SU-DHL-6 (cell line): ENCODE data around the gene TNN.

Source experiments
- H2AFZ ChIP-seq: fragments of 200-600 bp; sonication (generic); 2 replicates; pipeline ENCODE4 v1.6.1; 2014; ENCODE audit warnings: low read depth, mild to moderate bottlenecking, moderate library complexity, mixed read lengths, antibody characterized with exemption, low read length; ENCODE audit not compliant: severe bottlenecking
- H3F3A ChIP-seq: fragments of 200-600 bp; shearing (Covaris generic); 2 replicates; pipeline ENCODE4 v1.6.0; 2016; ENCODE audit warnings: antibody characterized with exemption, mild to moderate bottlenecking; ENCODE audit not compliant: insufficient read depth
- H3K27ac ChIP-seq: fragments of 200-600 bp; sonication (generic); 2 replicates; pipeline ENCODE4 v1.5.1; 2016; ENCODE audit warnings: low read depth, mild to moderate bottlenecking, low read length, moderate library complexity, mixed read lengths
- H3K27me3 ChIP-seq: fragments of 200-600 bp; sonication (generic), shearing (Covaris generic); 2 replicates; pipeline ENCODE4 v1.6.0; 2014; ENCODE audit warnings: mild to moderate bottlenecking, low read length
- H3K36me3 ChIP-seq: fragments of 200-600 bp; sonication (generic); 2 replicates; pipeline ENCODE4 v1.6.1; 2014; ENCODE audit warnings: mild to moderate bottlenecking, low read length, mixed read lengths
- H3K4me2 ChIP-seq: fragments of 300-600, 200-600 bp; shearing (Covaris generic), sonication (generic); 2 replicates; pipeline ENCODE4 v1.6.0; 2014; ENCODE audit warnings: low read length, low read depth, mild to moderate bottlenecking; ENCODE audit not compliant: poor library complexity, severe bottlenecking
- H3K4me3 ChIP-seq: fragments of 200-600 bp; sonication (generic); 2 replicates; pipeline ENCODE4 v1.5.1; 2014; ENCODE audit warnings: antibody characterized with exemption, low read length, mild to moderate bottlenecking, mixed read lengths; ENCODE audit not compliant: insufficient read depth, poor library complexity, severe bottlenecking
- H3K79me2 ChIP-seq: fragments of 200-600 bp; sonication (generic); 2 replicates; pipeline ENCODE4 v1.6.1; 2014; ENCODE audit warnings: mild to moderate bottlenecking, low read length, moderate library complexity; ENCODE audit not compliant: insufficient read depth
- H3K9ac ChIP-seq: fragments of 200-600 bp; sonication (generic); 2 replicates; pipeline ENCODE4 v1.7.0; 2014; ENCODE audit warnings: mild to moderate bottlenecking, low read length
- H3K9me2 ChIP-seq: fragments of 200-600 bp; sonication (generic); replicated peaks from 2 replicates; pipeline ENCODE4 v1.6.1; 2014; ENCODE audit warnings: low read length; ENCODE audit not compliant: insufficient read depth
- H3K9me3 ChIP-seq: fragments of 200-600 bp; sonication (generic); 2 replicates; pipeline ENCODE4 v1.6.1; 2014; ENCODE audit warnings: low read length, mixed read lengths; ENCODE audit not compliant: insufficient read depth
- H4K20me1 ChIP-seq: fragments of 200-600 bp; sonication (generic); 2 replicates; pipeline ENCODE4 v1.6.1; 2014; ENCODE audit warnings: low read depth, mild to moderate bottlenecking, antibody characterized with exemption, low read length, moderate library complexity, mixed read lengths
- EZH2phosphoT487 ChIP-seq: fragments of 200-600 bp; sonication (generic), shearing (Covaris generic); conservative IDR thresholded peaks from 2 replicates; pipeline ENCODE4 v1.6.1; 2018; ENCODE audit warnings: mild to moderate bottlenecking, antibody characterized with exemption, low read length, moderate library complexity, mixed read lengths
- TF ChIP-seq, protein P1 (sequence below): fragments of 200-600 bp; sonication (generic); IDR thresholded peaks from one replicate; pipeline ENCODE4 v1.5.1; 2017; ENCODE audit warnings: antibody characterized with exemption, mild to moderate bottlenecking, low read length, moderate library complexity; ENCODE audit not compliant: insufficient read depth, poor library complexity, severe bottlenecking

TNN gene

DNA sequence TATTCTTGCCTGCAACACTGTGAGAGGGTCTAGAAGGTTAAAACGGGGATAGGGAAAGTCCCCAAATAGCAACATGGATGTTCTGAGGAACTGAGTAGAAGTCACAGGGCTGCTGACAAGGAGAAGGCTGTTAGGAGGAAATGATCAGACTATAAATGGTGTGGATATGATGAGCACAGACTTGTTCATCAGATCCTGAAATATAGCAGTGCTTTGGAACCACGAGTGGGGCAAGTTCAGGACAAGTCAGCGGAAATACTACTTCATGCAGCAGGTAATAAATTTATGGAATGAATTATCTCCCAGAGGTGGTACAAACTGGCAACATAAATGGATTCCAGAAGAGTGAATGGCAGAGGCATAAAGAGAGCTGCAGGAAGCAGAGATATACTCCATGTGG is 128.2 kb downstream of the TNN start:
- no peaks in the 10 kb centered on the region for H3K9me3 ChIP-seq
- TF ChIP-seq, protein P1, sequence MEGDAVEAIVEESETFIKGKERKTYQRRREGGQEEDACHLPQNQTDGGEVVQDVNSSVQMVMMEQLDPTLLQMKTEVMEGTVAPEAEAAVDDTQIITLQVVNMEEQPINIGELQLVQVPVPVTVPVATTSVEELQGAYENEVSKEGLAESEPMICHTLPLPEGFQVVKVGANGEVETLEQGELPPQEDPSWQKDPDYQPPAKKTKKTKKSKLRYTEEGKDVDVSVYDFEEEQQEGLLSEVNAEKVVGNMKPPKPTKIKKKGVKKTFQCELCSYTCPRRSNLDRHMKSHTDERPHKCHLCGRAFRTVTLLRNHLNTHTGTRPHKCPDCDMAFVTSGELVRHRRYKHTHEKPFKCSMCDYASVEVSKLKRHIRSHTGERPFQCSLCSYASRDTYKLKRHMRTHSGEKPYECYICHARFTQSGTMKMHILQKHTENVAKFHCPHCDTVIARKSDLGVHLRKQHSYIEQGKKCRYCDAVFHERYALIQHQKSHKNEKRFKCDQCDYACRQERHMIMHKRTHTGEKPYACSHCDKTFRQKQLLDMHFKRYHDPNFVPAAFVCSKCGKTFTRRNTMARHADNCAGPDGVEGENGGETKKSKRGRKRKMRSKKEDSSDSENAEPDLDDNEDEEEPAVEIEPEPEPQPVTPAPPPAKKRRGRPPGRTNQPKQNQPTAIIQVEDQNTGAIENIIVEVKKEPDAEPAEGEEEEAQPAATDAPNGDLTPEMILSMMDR: no peak
- no peak for TF ChIP-seq EZH2phosphoT487
- no peak overlapping the region for H3K4me3 ChIP-seq
- H3K79me2 ChIP-seq: peaks cover 14% of the 10 kb centered on the region
- no peaks in the 10 kb centered on the region for H3K36me3 ChIP-seq
- no peaks in the 10 kb centered on the region; the same call in 1 of the 2 replicates for H3F3A ChIP-seq
- H3K27me3 ChIP-seq: no peaks in the 10 kb centered on the region
- H3K9ac ChIP-seq: no peak overlapping the region
- H3K4me2 ChIP-seq: no peak overlapping the region
- no peak overlapping the region for H2AFZ ChIP-seq
- no peak overlapping the region for H3K27ac ChIP-seq
- no peaks in the 10 kb centered on the region for H3K9me2 ChIP-seq
- no peaks in the 10 kb centered on the region for H4K20me1 ChIP-seq

DNA sequence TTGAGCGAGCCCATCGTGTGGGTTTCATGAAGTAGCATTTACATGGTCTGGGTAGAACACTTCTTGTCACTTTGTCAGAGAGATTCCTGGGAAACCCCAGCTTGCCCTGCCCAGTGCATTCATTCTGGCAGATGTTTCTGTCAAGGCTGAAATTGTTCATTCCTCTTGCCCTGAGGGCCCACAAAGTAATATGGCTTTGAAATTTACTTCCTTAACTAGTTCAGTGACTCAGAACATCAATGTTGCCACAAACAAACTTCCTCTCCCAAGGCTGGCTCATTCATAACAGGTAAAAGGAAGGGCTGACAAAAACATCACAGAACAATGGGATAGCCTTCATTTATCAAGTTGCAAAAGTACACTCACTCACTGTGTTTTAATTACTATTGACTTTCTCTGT is 129.9 kb downstream of the TNN start:
- TF ChIP-seq, protein P1: no peak
- TF ChIP-seq EZH2phosphoT487: no peak
- H3K9me3 ChIP-seq: no peaks in the 10 kb centered on the region
- H3K36me3 ChIP-seq: no peaks in the 10 kb centered on the region
- no peaks in the 10 kb centered on the region; the same call in 1 of the 2 replicates for H3F3A ChIP-seq
- no peaks in the 10 kb centered on the region for H3K79me2 ChIP-seq
- no peaks in the 10 kb centered on the region for H4K20me1 ChIP-seq
- H3K4me3 ChIP-seq: no peak overlapping the region
- H3K27ac ChIP-seq: no peak overlapping the region
- no peak overlapping the region for H3K9ac ChIP-seq
- no peaks in the 10 kb centered on the region for H3K9me2 ChIP-seq
- H3K27me3 ChIP-seq: no peaks in the 10 kb centered on the region
- H3K4me2 ChIP-seq: no peak overlapping the region
- H2AFZ ChIP-seq: no peak overlapping the region
